ENCODE data around the gene TCP11L2.

- TF ChIP-seq CTCF (IDR thresholded peaks at IDR 0.05), result peak; percentile 47 to 71 (median 60)
- no peak for TF ChIP-seq POLR2A (IDR thresholded peaks at IDR 0.05)
- no peak for TF ChIP-seq POLR2AphosphoS5 (IDR thresholded peaks at IDR 0.05)
Measured at GRCh38 chr12:106282457-106283097, 20.0 kb upstream of the TCP11L2 start.
